Amniotic stem cell (primary cell): ENCODE measurements around the gene ZW10.

Source experiments
- DNase-seq: peaks from one replicate; lab custom pipeline; 2025; lab: John Stamatoyannopoulos, UW

ZW10 gene

GRCh38 chr11:113697111-113697510, 76.4 kb downstream of the ZW10 start:
- DNase-seq: no peak

- no peak for DNase-seq
Observed at GRCh38 chr11:113695207-113695606, 78.3 kb downstream of the ZW10 start.

- no peak for DNase-seq
Observed at GRCh38 chr11:113694390-113694789, 79.1 kb downstream of the ZW10 start.

GRCh38 chr11:113693030-113693429, 80.5 kb downstream of the ZW10 start:
- DNase-seq: no peak

GRCh38 chr11:113690619-113691569, 82.6 kb downstream of the ZW10 start:
- DNase-seq: no peak

- DNase-seq: no peak
Observed at GRCh38 chr11:113689768-113690618, 83.5 kb downstream of the ZW10 start.

- DNase-seq: no peak
Observed at GRCh38 chr11:113685654-113686359, 87.7 kb downstream of the ZW10 start.

- DNase-seq: no peak
Observed at GRCh38 chr11:113684496-113684895, 89.0 kb downstream of the ZW10 start.

- no peak for DNase-seq
Observed at GRCh38 chr11:113683481-113684046, 89.9 kb downstream of the ZW10 start.
